ENCODE measurements around the gene FYCO1. TPM values are rescaled to one million over a fixed set of nuclear protein-coding genes. Genes with fewer than 3 reads are reported as not detected.

FYCO1 gene
- total RNA-seq, 3 donors from 2014 or later (not counting 1 experiment from before 2014, with no cell fraction given) = 23.0 to 28.4 (median 27.5) TPM

- ATAC-seq = no peak
- Mint-ChIP-seq H3K4me3 (no peak overlapping the region), H3K9me3 (no peaks in the 10 kb centered on the region), H3K27ac (no peak overlapping the region), H3K36me3 (peaks cover 33% of the 10 kb centered on the region), H3K4me1 (peaks cover 5 to 33% of the 10 kb centered on the region in 2 donors), H3K27me3 (ENCODE audit: low read depth in 2 of 2) (no peaks in the 10 kb centered on the region)
- Histone ChIP-seq H3K27ac (ENCODE audit: low read length) (no peak overlapping the region), H3K36me3 (ENCODE audit: control insufficient read depth, insufficient read depth, low read length) (peaks cover 76% of the 10 kb centered on the region), H3K4me3 (ENCODE audit: low read length) (no peak overlapping the region), H3K9me3 (ENCODE audit: control insufficient read depth, insufficient read depth, low read length) (no peaks in the 10 kb centered on the region), H3K4me1 (ENCODE audit: control insufficient read depth, insufficient read depth, low read length) (peaks cover 79% of the 10 kb centered on the region), H3K27me3 (ENCODE audit: control insufficient read depth, insufficient read depth, low read length) (no peaks in the 10 kb centered on the region)
- TF ChIP-seq, protein P1, sequence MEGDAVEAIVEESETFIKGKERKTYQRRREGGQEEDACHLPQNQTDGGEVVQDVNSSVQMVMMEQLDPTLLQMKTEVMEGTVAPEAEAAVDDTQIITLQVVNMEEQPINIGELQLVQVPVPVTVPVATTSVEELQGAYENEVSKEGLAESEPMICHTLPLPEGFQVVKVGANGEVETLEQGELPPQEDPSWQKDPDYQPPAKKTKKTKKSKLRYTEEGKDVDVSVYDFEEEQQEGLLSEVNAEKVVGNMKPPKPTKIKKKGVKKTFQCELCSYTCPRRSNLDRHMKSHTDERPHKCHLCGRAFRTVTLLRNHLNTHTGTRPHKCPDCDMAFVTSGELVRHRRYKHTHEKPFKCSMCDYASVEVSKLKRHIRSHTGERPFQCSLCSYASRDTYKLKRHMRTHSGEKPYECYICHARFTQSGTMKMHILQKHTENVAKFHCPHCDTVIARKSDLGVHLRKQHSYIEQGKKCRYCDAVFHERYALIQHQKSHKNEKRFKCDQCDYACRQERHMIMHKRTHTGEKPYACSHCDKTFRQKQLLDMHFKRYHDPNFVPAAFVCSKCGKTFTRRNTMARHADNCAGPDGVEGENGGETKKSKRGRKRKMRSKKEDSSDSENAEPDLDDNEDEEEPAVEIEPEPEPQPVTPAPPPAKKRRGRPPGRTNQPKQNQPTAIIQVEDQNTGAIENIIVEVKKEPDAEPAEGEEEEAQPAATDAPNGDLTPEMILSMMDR (IDR thresholded peaks at IDR 0.05) = no peak
- WGBS (ENCODE audit: insufficient coverage) = 92% methylated on average over 16 of the region's 16 CpGs
- intact Hi-C loops (cut with micrococcal nuclease) = no loop called here
- DNase-seq = no peak
Measured at GRCh38 chr3:45966950-45967640, 28.5 kb downstream of the FYCO1 start.

GRCh38 chr3:45966371-45966791, 29.2 kb downstream of the FYCO1 start:
- no peak overlapping the region for H3K4me3 ChIP-seq (ENCODE audit: low read length)
- Mint-ChIP-seq H3K4me3 (no peak overlapping the region), H3K9me3 (no peaks in the 10 kb centered on the region), H3K4me1 (peaks cover 0 to 33% of the 10 kb centered on the region in 2 donors), H3K27me3 (ENCODE audit: low read depth in 2 of 2) (no peaks in the 10 kb centered on the region), H3K36me3 (peaks cover 27% of the 10 kb centered on the region), H3K27ac (no peak overlapping the region)
- no peak overlapping the region for H3K27ac ChIP-seq (ENCODE audit: low read length)
- no peak for DNase-seq
- TF ChIP-seq, protein P1 (IDR thresholded peaks at IDR 0.05) = no peak
- no peaks in the 10 kb centered on the region for H3K27me3 ChIP-seq (ENCODE audit: control insufficient read depth, insufficient read depth, low read length)
- H3K9me3 ChIP-seq (ENCODE audit: control insufficient read depth, insufficient read depth, low read length) = no peaks in the 10 kb centered on the region
- 97% methylated on average over 17 of the region's 17 CpGs for WGBS (ENCODE audit: insufficient coverage)
- peaks cover 81% of the 10 kb centered on the region for H3K4me1 ChIP-seq (ENCODE audit: control insufficient read depth, insufficient read depth, low read length)
- H3K36me3 ChIP-seq (ENCODE audit: control insufficient read depth, insufficient read depth, low read length) = peaks cover 80% of the 10 kb centered on the region
- no peak for ATAC-seq
- intact Hi-C loops (cut with micrococcal nuclease) = no loop called here

DNA sequence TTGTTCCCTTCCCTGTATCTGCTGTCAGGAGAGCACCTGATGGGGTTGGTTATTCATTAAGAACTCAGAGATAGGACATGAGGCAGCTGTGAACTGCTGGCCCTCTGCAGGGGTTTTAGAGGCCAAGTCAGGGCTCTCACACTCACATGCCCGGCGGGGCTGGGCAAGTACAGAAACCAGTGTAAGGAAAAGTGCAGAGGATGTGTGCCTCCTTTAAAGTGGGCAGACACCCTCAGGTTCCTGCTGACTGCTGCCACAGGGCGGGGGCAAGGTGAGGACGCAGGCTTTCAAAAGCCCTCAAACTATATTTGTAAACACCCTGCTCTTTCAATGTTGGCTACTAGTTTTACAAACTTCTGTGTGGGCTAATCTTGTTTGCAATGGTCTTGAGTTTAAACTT, 30.0 kb downstream of the FYCO1 start:
- H3K4me1 Mint-ChIP-seq = peaks cover 0 to 31% of the 10 kb centered on the region in 2 donors
- Histone ChIP-seq H3K9me3 (ENCODE audit: control insufficient read depth, insufficient read depth, low read length) (no peaks in the 10 kb centered on the region), H3K36me3 (ENCODE audit: control insufficient read depth, insufficient read depth, low read length) (peaks cover 85% of the 10 kb centered on the region), H3K4me3 (ENCODE audit: low read length) (no peak overlapping the region), H3K4me1 (ENCODE audit: control insufficient read depth, insufficient read depth, low read length) (peaks cover 81% of the 10 kb centered on the region), H3K27me3 (ENCODE audit: control insufficient read depth, insufficient read depth, low read length) (no peaks in the 10 kb centered on the region), H3K27ac (ENCODE audit: low read length) (peak overlapping the region; percentile 47)
- no peaks in the 10 kb centered on the region for H3K27me3 Mint-ChIP-seq (ENCODE audit: low read depth in 2 of 2)
- TF ChIP-seq, protein P1 (IDR thresholded peaks at IDR 0.05) = no peak
- peaks cover 26% of the 10 kb centered on the region for H3K36me3 Mint-ChIP-seq
- no peaks in the 10 kb centered on the region for H3K9me3 Mint-ChIP-seq
- WGBS (ENCODE audit: insufficient coverage) = 31% methylated on average over 4 of the region's 4 CpGs
- ATAC-seq = peak in 2 of 3 donors; percentile 55 to 56
- DNase-seq = peak in 1 of 2 donors; percentile 60
- intact Hi-C loops (cut with micrococcal nuclease) = no loop called here
- H3K4me3 Mint-ChIP-seq = peak overlapping the region; percentile 9
- H3K27ac Mint-ChIP-seq = peak overlapping the region in 1 of 2 donors; percentile 22

All from natural killer cell (primary cell).